AG08396 (cell line): Measurements from ENCODE around the gene BCL6B.

Experiments used
- DNase-seq: peaks from one replicate; pipeline ENCODE4 v3.0.0; 2012; ENCODE audit warnings: low spot score, mixed read lengths

BCL6B gene

GRCh38 chr17:7060165-7060891, 37.5 kb downstream of the BCL6B start:
- peak; percentile 50 for DNase-seq

GRCh38 chr17:7063518-7064094, 40.8 kb downstream of the BCL6B start:
- no peak for DNase-seq

- DNase-seq: no peak
Measured at GRCh38 chr17:7064261-7064660, 41.4 kb downstream of the BCL6B start.

- DNase-seq: no peak
Measured at GRCh38 chr17:7067198-7067597, 44.3 kb downstream of the BCL6B start.

- DNase-seq: no peak
Measured at GRCh38 chr17:7068268-7068667, 45.4 kb downstream of the BCL6B start.

- DNase-seq: no peak
Measured at GRCh38 chr17:7070712-7071111, 47.9 kb downstream of the BCL6B start.

- no peak for DNase-seq
Measured at GRCh38 chr17:7072406-7072805, 49.6 kb downstream of the BCL6B start.

GRCh38 chr17:7074931-7075330, 52.1 kb downstream of the BCL6B start:
- DNase-seq: no peak

GRCh38 chr17:7077911-7078546, 55.2 kb downstream of the BCL6B start:
- no peak for DNase-seq

- DNase-seq: no peak
Measured at GRCh38 chr17:7078711-7079110, 55.9 kb downstream of the BCL6B start.
